GM21825 (cell line): Measurements from ENCODE around the gene CTIF.

Experiments
- ATAC-seq: cut with Tn5 transposase; IDR thresholded peaks from one replicate; pipeline ENCODE4 v1.9.1; 2021; ENCODE audit warnings: mild to moderate bottlenecking, moderate library complexity; ENCODE audit not compliant: unreplicated experiment

CTIF gene

GRCh38 chr18:48827291-48828193 is 288.7 kb downstream of the CTIF start:
- no peak for ATAC-seq

DNA sequence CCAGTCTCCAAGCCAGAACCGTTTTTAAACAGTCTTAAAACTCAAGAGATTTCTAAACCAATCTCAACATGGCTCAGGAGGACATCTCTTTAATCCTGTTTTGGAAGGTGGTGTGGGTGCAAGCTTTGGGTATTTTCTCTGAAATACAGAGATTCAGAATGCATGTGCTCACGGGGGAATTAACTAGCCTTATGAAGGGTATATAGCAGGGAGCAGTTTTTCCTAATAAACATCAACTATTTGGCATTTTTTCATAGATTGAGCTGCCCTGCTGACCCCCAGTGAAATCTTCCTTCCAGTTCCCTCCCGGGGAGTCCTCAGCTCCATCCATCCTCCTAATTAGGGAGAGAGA is 289.3 kb downstream of the CTIF start:
- no peak for ATAC-seq

GRCh38 chr18:48828691-48829442 is 290.0 kb downstream of the CTIF start:
- ATAC-seq: no peak

GRCh38 chr18:48829443-48830149 is 290.8 kb downstream of the CTIF start:
- no peak for ATAC-seq

- no peak for ATAC-seq
Observed at GRCh38 chr18:48831113-48831759, 292.4 kb downstream of the CTIF start.

DNA sequence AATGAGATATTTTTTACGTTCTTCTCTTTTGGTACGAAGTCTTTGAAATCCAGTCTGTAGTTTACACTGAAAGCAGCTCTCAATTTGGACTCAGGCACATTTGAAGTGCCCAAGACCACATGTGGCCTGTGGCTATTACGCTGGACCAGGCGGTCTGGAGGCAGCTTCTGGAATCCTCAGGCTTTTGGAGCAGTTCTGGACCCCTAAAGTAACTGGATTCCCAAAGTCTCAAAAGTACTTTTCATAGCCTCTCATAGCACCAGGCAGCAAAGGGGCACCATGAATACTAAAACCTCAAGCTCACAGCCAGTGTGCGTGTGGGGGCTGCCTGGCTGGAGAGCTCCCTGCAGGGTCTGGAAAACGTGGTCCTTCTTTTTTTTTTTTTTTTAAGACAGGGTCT is 293.0 kb downstream of the CTIF start:
- ATAC-seq: no peak

GRCh38 chr18:48832938-48833700 is 294.3 kb downstream of the CTIF start:
- no peak for ATAC-seq

DNA sequence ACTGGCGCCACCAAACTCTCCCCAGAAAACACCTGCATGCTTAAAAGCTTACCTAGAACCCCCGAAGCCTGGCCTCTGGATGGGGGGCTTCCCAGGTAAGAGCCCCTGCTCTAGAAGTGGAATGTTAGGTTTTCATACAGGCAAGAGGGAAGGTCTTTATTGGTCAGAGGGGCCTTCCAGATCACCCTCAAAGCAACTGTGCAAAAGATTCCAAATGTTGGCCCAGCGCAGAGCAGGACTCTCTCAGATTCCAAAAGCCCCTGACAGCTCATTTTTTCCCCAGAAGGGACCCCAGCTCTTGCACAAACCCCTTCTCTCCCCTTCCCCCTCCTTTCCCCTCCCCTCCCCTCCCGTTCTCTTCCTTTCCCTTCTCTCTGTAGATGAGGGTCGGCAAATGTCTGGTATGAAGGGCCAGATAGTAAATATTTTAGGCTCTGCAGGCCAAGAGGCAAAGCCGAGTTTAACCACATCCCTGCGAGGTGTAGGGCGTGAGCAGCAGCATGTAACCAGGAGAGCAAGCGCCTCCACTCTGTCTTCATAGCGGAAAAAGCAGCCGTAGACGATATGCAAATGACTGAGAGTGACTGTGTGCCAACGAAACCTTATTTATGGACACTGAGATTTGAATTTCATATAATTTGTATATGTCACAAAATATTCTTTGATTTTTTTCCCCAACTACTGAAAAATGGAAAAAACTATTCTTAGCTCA is 295.0 kb downstream of the CTIF start:
- ATAC-seq: peak; percentile 67

DNA sequence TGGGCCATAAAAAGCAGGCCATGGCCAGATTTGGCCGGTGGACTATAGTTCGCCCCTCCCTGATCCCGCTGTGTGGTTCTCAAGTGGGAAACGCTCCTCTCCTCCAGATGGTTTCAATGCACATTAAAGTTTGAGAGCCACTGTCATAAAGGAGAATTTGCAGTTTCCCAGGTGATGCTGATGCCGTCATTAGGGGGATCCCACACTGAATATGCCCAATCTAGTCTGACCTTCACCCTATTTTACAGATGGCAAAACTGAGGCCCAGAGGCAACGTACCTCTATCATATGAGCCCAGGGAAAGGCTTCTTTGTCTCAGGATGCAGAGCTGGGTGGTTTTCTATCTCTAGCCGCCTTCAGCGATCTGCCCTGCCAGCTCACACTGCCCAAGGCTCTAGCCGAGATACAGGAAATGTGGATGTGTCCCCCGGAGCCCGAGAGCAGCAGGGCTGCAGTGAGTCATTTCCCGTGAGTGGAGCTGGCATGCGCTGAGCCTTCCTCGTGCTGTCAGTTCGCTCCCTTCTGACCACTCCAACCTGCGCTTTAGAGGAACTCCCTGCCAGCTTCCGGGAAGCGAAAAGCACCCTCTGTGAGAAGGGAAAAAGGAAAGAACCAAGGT is 295.7 kb downstream of the CTIF start:
- peak; percentile 54 for ATAC-seq

GRCh38 chr18:48835119-48835518 is 296.3 kb downstream of the CTIF start:
- ATAC-seq: no peak

DNA sequence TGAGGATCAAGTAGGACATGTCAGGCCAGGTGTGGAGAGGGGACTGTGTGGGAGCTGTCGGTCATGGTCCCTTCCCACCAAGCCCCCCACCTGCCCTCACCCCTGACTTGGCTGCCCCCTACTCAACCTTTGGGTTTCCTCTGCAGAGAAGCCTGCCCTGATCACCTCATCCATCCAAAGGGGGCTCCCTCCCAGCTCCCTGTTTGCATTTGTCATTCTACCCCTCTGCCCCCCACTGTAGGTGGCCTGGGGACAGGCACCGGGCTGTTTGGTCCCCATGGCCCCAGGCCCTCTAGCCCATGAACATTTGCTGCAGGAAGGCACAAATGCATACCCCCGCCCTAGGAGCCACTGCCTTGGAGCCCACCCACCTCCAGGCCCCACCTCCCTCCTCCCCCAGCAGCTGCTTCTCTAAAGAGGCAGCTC is 296.9 kb downstream of the CTIF start:
- no peak for ATAC-seq

DNA sequence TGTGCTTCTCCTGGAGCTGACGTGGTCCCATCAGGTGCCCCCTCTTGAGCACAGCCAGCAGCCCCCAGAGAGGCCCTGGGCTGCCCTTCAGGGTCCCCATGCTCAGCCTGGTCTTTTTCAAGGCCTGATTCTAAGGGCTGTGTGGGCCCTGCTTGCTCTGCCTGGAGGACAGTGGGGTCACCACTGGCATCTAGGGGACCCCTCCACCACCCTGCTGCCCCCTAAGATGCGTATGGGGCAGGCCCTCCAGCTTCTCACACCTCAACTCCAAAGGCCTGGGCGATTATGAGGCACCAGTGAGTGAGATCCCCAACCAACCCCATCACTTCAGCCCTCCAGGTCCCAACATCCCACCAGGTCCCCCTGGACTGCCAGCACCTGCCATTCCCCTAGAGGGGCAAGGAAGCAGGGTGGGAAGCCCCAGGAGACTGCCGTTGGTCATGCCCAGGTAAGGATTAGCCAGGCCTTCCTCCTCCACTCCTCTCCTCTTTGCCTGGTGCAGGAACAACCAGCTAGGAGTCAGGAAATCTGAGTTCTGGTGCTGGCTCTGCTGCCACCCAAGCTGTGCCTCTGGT is 297.5 kb downstream of the CTIF start:
- ATAC-seq: no peak

GRCh38 chr18:48836806-48837615 is 298.2 kb downstream of the CTIF start:
- ATAC-seq: no peak

GRCh38 chr18:48837676-48838075 is 298.8 kb downstream of the CTIF start:
- no peak for ATAC-seq

DNA sequence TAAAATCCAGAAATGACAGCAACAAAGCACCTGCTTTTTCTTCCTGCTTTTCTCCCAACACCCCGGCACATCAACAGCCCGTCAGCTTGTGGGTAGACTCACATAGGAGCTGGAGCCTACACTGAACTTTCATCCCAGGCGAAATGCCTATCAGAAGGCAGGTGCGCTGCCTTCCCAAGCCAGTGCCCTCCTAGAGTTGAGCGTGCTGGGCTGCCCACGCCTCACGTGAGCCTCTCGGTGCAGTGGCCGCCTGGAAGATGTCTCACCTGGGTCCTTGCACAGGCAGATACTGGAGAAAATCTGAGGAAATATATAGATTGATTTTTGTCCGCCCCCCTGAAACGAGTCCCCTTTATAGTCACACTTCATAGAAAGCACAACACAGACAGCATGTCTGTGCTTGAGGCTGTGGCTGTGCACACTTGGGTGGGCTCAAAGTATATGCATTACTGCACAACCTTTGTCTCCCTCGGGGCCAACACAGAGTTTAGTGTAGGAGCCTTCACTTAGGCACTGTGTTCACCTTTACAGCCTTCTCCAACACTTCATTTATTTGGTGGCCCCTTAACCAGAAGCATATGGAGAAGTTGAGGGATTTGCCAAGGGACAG is 299.4 kb downstream of the CTIF start:
- ATAC-seq: no peak

DNA sequence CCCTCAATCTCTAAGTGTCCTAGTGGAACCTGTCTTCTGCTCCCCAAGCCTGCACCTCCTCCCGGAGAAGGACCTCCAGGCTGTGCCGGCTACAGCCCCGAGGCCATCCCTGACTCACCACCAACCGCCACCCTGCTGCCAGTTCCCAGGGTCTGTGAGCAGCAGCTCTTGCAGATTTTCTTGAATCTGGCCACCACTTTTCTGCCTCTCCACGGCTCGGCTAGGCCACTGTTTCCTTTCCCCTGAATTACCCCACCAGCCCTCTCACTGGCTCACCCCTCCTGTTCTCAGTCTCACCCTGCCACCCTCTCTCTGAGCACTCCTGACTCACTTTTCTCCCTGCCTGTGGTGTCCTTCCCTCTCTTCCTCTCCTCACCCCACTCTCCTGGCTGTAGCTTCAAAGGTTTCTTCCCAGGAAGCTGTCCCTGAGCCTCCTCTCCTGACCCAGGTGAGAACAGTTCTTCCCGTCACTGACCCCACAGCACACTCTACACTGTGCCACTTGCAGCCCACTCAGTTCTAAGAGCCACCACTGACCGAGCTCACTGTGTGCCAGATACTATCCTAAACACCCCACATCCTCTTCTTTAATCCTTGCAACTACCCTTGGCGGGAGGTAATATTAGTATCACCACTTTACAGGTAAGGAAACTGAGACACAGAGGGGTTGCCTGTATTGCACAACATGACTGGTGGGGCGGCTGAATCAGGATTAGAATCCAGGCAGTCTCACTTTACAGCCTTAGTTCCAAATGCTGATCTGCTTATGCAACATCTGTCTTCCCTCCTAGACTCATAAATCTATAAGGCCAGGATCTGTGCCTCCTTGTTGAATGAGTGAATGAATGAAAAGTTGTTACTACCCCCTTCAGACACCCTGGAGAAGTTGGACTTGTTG is 300.3 kb downstream of the CTIF start:
- no peak for ATAC-seq
